Fibroblast of lung (primary cell): Measurements from ENCODE around the gene ABL2. TPM values are rescaled to one million over a fixed set of nuclear protein-coding genes. Genes with fewer than 3 reads are reported as not detected.
"Not testable (repeated sequence)": the region's sequence is repeated elsewhere in the genome, so short reads cannot be mapped to it uniquely, and the experiment has no call there.

Source experiments
- DNase-seq, 2 donors: peaks; one replicate each; pipeline versions ENCODE4 v3.0.0 to v3.0.0-alpha.2; 2010; ENCODE audit warnings: low read depth in 2 of 2
- H2AFZ ChIP-seq: 2 replicates; pipeline ENCODE4 v1.5.1; 2012; ENCODE audit warnings: low read length, control low read depth, inconsistent platforms
- H3K27ac ChIP-seq: 2 replicates; pipeline ENCODE4 v1.5.1; 2011; ENCODE audit warnings: low read length, control low read depth; ENCODE audit not compliant: insufficient read depth
- H3K27me3 ChIP-seq: 2 replicates; pipeline ENCODE4 v1.5.1; 2011; ENCODE audit warnings: mild to moderate bottlenecking, low read length; ENCODE audit not compliant: control insufficient read depth, insufficient read depth
- H3K36me3 ChIP-seq: 2 replicates; pipeline ENCODE4 v1.5.1; 2011; ENCODE audit warnings: low read length; ENCODE audit not compliant: control insufficient read depth, insufficient read depth
- H3K4me1 ChIP-seq: 2 replicates; pipeline ENCODE4 v1.5.1; 2011; ENCODE audit warnings: low read length; ENCODE audit not compliant: control insufficient read depth, insufficient read depth; ENCODE audit errors: extremely low read depth
- H3K4me2 ChIP-seq: 2 replicates; pipeline ENCODE4 v1.5.1; 2011; ENCODE audit warnings: low read length, control low read depth; ENCODE audit not compliant: insufficient read depth; ENCODE audit errors: extremely low read depth
- H3K4me3 ChIP-seq, 4 experiments: fragments of 200-600 bp in 1 of 4; sonication (generic) in 1 of 4; replicated peaks in 1 of 4; 2 replicates each; pipeline ENCODE4 v1.5.1; 2011 to 2016; ENCODE audit warnings: low read length in 4 of 4, low read depth in 3 of 4, mild to moderate bottlenecking in 3 of 4, control low read depth in 2 of 4, inconsistent platforms in 1 of 4, mixed read lengths in 1 of 4; ENCODE audit not compliant: insufficient read depth in 1 of 4; ENCODE audit errors: control extremely low read depth in 1 of 4
- H3K79me2 ChIP-seq: 2 replicates; pipeline ENCODE4 v1.5.1; 2012; ENCODE audit warnings: mild to moderate bottlenecking, low read length, inconsistent platforms; ENCODE audit not compliant: control insufficient read depth, insufficient read depth
- H3K9ac ChIP-seq: 2 replicates; pipeline ENCODE4 v1.5.1; 2011; ENCODE audit warnings: mild to moderate bottlenecking, low read length, control low read depth; ENCODE audit not compliant: insufficient read depth
- H3K9me3 ChIP-seq: 2 replicates; pipeline ENCODE4 v1.5.1; 2012; ENCODE audit warnings: low read depth, low read length; ENCODE audit not compliant: control insufficient read depth, insufficient read depth
- H4K20me1 ChIP-seq: 2 replicates; pipeline ENCODE4 v1.5.1; 2011; ENCODE audit warnings: low read length; ENCODE audit not compliant: control insufficient read depth, insufficient read depth; ENCODE audit errors: extremely low read depth
- CTCF ChIP-seq, 2 donors: IDR thresholded peaks in 1 of 2; conservative IDR thresholded peaks in 1 of 2; 1 replicate in 1 of 2; 2 replicates in 1 of 2; pipeline ENCODE4 v1.5.1; 2011 to 2012; ENCODE audit warnings: low read length in 2 of 2, control low read depth in 1 of 2, inconsistent platforms in 1 of 2, low read depth in 1 of 2, mild to moderate bottlenecking in 1 of 2
- EZH2 ChIP-seq: IDR thresholded peaks from 2 replicates; pipeline ENCODE4 v1.5.1; 2012; ENCODE audit warnings: low read length, control low read depth, mild to moderate bottlenecking; ENCODE audit errors: missing control alignments
- polyA plus RNA-seq, 2 donors: library from polyadenylated mRNA; depleted of rRNA in 1 of 2; stranded (reverse) in 1 of 2; unstranded in 1 of 2; fragments of >200 nt; gene quantifications; 2 replicates each; pipeline ENCODE4 v1.2.1, GENCODE V29; 2011 to 2012; ENCODE audit warnings: missing spikeins in 1 of 2
- total RNA-seq: library from RNA; depleted of rRNA; stranded (reverse); fragments of >200 nt; gene quantifications from 2 replicates; pipeline ENCODE4 v1.2.1, GENCODE V29; 2014

The ABL2 gene
- total and polyA plus RNA-seq, 2 donors (not counting 1 experiment from before 2014, with no cell fraction given): 36.1 to 85.4 TPM

GRCh38 chr1:179177615-179178014 lies 51.9 kb downstream of the ABL2 start:
- H3K4me1 ChIP-seq: peaks cover 14% of the 10 kb centered on the region
- H2AFZ ChIP-seq: no peak overlapping the region
- H3K4me2 ChIP-seq: no peak overlapping the region
- H3K79me2 ChIP-seq: peaks cover 16% of the 10 kb centered on the region
- no peaks in the 10 kb centered on the region for H4K20me1 ChIP-seq
- no peak overlapping the region for H3K27ac ChIP-seq
- H3K9me3 ChIP-seq: no peaks in the 10 kb centered on the region
- H3K27me3 ChIP-seq: no peaks in the 10 kb centered on the region
- no peak for DNase-seq
- no peak overlapping the region for H3K4me3 ChIP-seq
- H3K9ac ChIP-seq: no peak overlapping the region
- no peak for TF ChIP-seq EZH2
- TF ChIP-seq CTCF (conservative IDR thresholded peaks at IDR 0.05 in 1 of 2, IDR thresholded peaks at IDR 0.05 in 1 of 2; ENCODE audit: low read depth in 1 of 2, low read length in 2 of 2): no peak
- H3K36me3 ChIP-seq: no peaks in the 10 kb centered on the region

- Histone ChIP-seq H3K9me3 (no peaks in the 10 kb centered on the region), H3K79me2 (peaks cover 20% of the 10 kb centered on the region), H3K27ac (no peak overlapping the region), H2AFZ (no peak overlapping the region), H3K9ac (no peak overlapping the region), H3K4me1 (peaks cover 14% of the 10 kb centered on the region), H3K27me3 (no peaks in the 10 kb centered on the region), H3K36me3 (no peaks in the 10 kb centered on the region), H3K4me2 (peak overlapping the region; percentile 62), H3K4me3 (no peak overlapping the region), H4K20me1 (no peaks in the 10 kb centered on the region)
- TF ChIP-seq EZH2 (no peak), CTCF (conservative IDR thresholded peaks at IDR 0.05 in 1 of 2, IDR thresholded peaks at IDR 0.05 in 1 of 2; ENCODE audit: low read depth in 1 of 2, low read length in 2 of 2) (no peak)
- DNase-seq: peak; percentile 33 to 88
Measured at GRCh38 chr1:179177182-179177581, 52.3 kb downstream of the ABL2 start.

GRCh38 chr1:179175011-179175841 lies 54.3 kb downstream of the ABL2 start:
- Histone ChIP-seq H3K4me3 (no peak overlapping the region), H2AFZ (no peak overlapping the region), H3K4me1 (peaks cover 14% of the 10 kb centered on the region), H3K79me2 (peaks cover 24% of the 10 kb centered on the region), H3K4me2 (no peak overlapping the region), H3K9me3 (no peaks in the 10 kb centered on the region), H3K27me3 (no peaks in the 10 kb centered on the region), H3K27ac (no peak overlapping the region), H3K36me3 (no peaks in the 10 kb centered on the region), H3K9ac (no peak overlapping the region), H4K20me1 (no peaks in the 10 kb centered on the region)
- peak; percentile 39 to 87 for DNase-seq
- TF ChIP-seq CTCF (conservative IDR thresholded peaks at IDR 0.05 in 1 of 2, IDR thresholded peaks at IDR 0.05 in 1 of 2; ENCODE audit: low read depth in 1 of 2, low read length in 2 of 2) (no peak), EZH2 (no peak)

- H3K4me3 ChIP-seq, H3K27me3 ChIP-seq: not testable (repeated sequence)
- peak overlapping the region; percentile 82 for H3K27ac ChIP-seq
Measured at GRCh38 chr1:179170468-179170770, 59.1 kb downstream of the ABL2 start.

More at GRCh38 chr1:179170468-179170770, 59.1 kb downstream of the ABL2 start:
- not testable (repeated sequence) for H2AFZ ChIP-seq, DNase-seq, H3K4me1 ChIP-seq, H3K4me2 ChIP-seq, H3K9me3 ChIP-seq, H4K20me1 ChIP-seq, H3K9ac ChIP-seq, H3K36me3 ChIP-seq
- peaks cover 20% of the 10 kb centered on the region for H3K79me2 ChIP-seq
